GM12872 (cell line): ENCODE data around the gene RALY.

ENCODE experiments used
- TF ChIP-seq, protein P1 (sequence below): IDR thresholded peaks from 3 replicates; pipeline ENCODE4 v1.5.1; 2011; ENCODE audit warnings: low read depth, mild to moderate bottlenecking, low read length, moderate library complexity; ENCODE audit not compliant: insufficient read depth

RALY gene

DNA sequence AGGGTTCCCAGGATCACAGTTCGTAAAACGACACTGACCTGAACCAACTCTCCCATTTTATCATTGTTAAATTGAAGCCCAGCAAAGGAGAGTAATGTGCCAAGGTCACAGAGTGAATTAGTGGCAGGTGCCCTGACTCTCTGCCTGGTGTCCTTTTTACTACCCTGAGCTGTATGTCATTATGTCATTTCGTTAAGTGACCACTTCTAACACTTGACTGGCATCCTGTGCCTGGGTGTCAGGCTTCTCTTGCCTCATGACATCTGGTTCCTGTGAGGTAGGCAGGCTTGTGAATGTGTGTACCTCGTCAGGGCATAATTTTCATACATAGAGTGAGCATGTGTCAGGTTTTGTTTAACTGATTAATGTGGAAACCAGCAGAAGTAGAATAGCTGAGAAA is 48.6 kb downstream of the RALY start:
- TF ChIP-seq, protein P1, sequence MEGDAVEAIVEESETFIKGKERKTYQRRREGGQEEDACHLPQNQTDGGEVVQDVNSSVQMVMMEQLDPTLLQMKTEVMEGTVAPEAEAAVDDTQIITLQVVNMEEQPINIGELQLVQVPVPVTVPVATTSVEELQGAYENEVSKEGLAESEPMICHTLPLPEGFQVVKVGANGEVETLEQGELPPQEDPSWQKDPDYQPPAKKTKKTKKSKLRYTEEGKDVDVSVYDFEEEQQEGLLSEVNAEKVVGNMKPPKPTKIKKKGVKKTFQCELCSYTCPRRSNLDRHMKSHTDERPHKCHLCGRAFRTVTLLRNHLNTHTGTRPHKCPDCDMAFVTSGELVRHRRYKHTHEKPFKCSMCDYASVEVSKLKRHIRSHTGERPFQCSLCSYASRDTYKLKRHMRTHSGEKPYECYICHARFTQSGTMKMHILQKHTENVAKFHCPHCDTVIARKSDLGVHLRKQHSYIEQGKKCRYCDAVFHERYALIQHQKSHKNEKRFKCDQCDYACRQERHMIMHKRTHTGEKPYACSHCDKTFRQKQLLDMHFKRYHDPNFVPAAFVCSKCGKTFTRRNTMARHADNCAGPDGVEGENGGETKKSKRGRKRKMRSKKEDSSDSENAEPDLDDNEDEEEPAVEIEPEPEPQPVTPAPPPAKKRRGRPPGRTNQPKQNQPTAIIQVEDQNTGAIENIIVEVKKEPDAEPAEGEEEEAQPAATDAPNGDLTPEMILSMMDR = no peak

DNA sequence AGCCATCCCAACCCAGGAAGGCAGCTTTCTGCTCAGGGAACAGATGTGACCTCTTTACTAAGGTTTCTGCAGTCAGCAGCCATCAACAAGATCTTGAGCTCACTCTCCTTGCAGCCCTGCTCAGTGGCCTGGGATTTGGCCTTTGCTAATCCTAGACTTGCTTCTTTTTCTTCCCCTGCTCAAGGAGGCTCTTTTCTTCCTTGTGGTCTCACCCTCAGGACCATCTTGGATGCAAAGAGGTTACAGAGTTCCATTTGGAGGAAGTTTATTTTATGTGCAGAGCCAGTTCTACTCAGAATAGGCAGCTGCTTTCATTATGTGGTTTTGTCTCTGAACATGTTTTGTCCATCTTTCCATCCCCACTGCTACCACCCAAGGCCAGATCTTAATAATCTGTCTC is 49.3 kb downstream of the RALY start:
- TF ChIP-seq, protein P1 = no peak

GRCh38 chr20:34045294-34045693 is 51.6 kb downstream of the RALY start:
- TF ChIP-seq, protein P1 = no peak

DNA sequence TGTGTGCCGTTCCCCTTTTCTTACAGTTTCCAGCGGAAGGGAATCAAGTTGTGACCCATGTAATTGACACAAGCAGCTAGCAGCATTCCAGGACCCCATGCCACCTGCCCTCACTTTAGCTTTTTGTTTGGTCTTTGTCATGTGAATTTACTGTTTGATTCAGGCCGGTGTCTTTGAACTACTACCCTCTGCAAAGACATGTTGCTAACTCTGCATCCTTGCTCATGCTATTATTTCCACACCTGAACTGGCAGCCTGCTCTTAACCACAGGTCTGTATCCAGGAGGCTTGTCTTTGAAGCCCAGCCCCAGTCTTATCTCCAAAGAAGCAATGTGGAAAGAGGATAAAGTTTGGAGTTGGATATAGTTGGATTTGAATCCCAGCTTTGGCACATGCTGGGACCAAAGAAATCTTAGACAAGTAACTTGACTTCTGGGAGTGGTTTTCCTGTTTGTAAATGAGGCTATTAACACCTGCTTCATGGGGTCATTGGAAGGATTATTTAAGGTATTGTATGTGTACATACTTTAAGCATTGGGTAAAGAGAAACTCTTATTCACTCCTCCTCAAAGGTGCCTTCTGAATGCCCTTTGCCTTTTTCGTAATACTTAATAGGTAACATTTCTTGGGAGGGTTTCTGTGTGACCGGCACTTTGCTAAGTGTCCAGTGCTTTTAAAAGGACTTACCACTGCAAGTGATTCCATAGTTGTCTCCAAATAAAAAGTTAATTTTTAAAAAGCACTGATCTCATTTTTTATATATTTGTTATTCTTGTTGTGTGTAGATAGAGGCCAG is 52.4 kb downstream of the RALY start:
- TF ChIP-seq, protein P1 = no peak

GRCh38 chr20:34047010-34047687 is 53.4 kb downstream of the RALY start:
- TF ChIP-seq, protein P1 = no peak

DNA sequence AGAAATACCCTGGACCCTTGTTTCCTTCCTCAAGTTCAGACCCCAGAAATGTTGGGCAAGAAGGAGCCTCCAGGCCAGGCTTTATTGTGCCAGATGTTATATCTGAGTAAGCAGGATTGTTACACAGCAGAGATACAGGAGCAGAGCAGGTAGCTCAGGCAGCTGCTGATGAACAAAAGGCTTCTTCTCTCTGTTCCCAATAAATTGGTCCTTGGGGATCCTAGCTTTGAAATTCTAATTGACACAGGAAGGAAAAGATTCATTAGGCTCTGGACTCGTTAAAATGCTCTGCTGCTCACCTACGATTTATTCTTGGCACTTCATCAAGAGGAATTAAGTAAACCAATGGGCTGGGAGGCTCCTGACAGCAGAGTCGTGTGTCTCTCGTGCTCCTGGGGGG is 54.2 kb downstream of the RALY start:
- TF ChIP-seq, protein P1 = no peak

DNA sequence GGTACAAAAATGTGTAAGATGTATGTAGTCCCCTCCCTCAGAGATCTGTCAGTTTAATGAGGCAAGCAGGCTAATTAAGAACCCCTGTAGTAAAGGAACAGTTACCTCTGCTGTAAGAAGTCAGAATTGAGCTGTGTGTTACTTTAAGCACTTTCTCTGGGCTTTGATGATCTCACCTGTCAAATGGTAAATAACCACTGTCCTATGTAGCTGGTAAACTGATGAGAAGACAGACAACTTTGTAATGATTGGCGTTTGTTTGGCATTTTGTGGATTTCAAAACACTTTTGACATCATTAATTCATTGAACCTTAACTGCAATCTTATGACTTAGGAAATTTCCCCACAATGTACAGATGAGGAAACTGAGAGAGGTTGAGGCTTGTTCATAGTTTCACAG is 55.7 kb downstream of the RALY start:
- TF ChIP-seq, protein P1 = no peak
